Fibroblast of lung (primary cell): ENCODE measurements around the gene CYGB. TPM values are rescaled to one million over a fixed set of nuclear protein-coding genes. Genes with fewer than 3 reads are reported as not detected.
"Not testable (repeated sequence)": the region's sequence is repeated elsewhere in the genome, so short reads cannot be mapped to it uniquely, and the experiment has no call there.

Experiments used
- DNase-seq, 2 donors: peaks; one replicate each; pipeline versions ENCODE4 v3.0.0 to v3.0.0-alpha.2; 2010; ENCODE audit warnings: low read depth in 2 of 2
- H2AFZ ChIP-seq: 2 replicates; pipeline ENCODE4 v1.5.1; 2012; ENCODE audit warnings: low read length, control low read depth, inconsistent platforms
- H3K27ac ChIP-seq: 2 replicates; pipeline ENCODE4 v1.5.1; 2011; ENCODE audit warnings: low read length, control low read depth; ENCODE audit not compliant: insufficient read depth
- H3K27me3 ChIP-seq: 2 replicates; pipeline ENCODE4 v1.5.1; 2011; ENCODE audit warnings: mild to moderate bottlenecking, low read length; ENCODE audit not compliant: control insufficient read depth, insufficient read depth
- H3K36me3 ChIP-seq: 2 replicates; pipeline ENCODE4 v1.5.1; 2011; ENCODE audit warnings: low read length; ENCODE audit not compliant: control insufficient read depth, insufficient read depth
- H3K4me1 ChIP-seq: 2 replicates; pipeline ENCODE4 v1.5.1; 2011; ENCODE audit warnings: low read length; ENCODE audit not compliant: control insufficient read depth, insufficient read depth; ENCODE audit errors: extremely low read depth
- H3K4me2 ChIP-seq: 2 replicates; pipeline ENCODE4 v1.5.1; 2011; ENCODE audit warnings: low read length, control low read depth; ENCODE audit not compliant: insufficient read depth; ENCODE audit errors: extremely low read depth
- H3K4me3 ChIP-seq, 4 experiments: fragments of 200-600 bp in 1 of 4; sonication (generic) in 1 of 4; replicated peaks in 1 of 4; 2 replicates each; pipeline ENCODE4 v1.5.1; 2011 to 2016; ENCODE audit warnings: low read length in 4 of 4, low read depth in 3 of 4, mild to moderate bottlenecking in 3 of 4, control low read depth in 2 of 4, inconsistent platforms in 1 of 4, mixed read lengths in 1 of 4; ENCODE audit not compliant: insufficient read depth in 1 of 4; ENCODE audit errors: control extremely low read depth in 1 of 4
- H3K79me2 ChIP-seq: 2 replicates; pipeline ENCODE4 v1.5.1; 2012; ENCODE audit warnings: mild to moderate bottlenecking, low read length, inconsistent platforms; ENCODE audit not compliant: control insufficient read depth, insufficient read depth
- H3K9ac ChIP-seq: 2 replicates; pipeline ENCODE4 v1.5.1; 2011; ENCODE audit warnings: mild to moderate bottlenecking, low read length, control low read depth; ENCODE audit not compliant: insufficient read depth
- H3K9me3 ChIP-seq: 2 replicates; pipeline ENCODE4 v1.5.1; 2012; ENCODE audit warnings: low read depth, low read length; ENCODE audit not compliant: control insufficient read depth, insufficient read depth
- H4K20me1 ChIP-seq: 2 replicates; pipeline ENCODE4 v1.5.1; 2011; ENCODE audit warnings: low read length; ENCODE audit not compliant: control insufficient read depth, insufficient read depth; ENCODE audit errors: extremely low read depth
- EZH2 ChIP-seq: IDR thresholded peaks from 2 replicates; pipeline ENCODE4 v1.5.1; 2012; ENCODE audit warnings: low read length, control low read depth, mild to moderate bottlenecking; ENCODE audit errors: missing control alignments
- polyA plus RNA-seq, 2 donors: library from polyadenylated mRNA; depleted of rRNA in 1 of 2; stranded (reverse) in 1 of 2; unstranded in 1 of 2; fragments of >200 nt; gene quantifications; 2 replicates each; pipeline ENCODE4 v1.2.1, GENCODE V29; 2011 to 2012; ENCODE audit warnings: missing spikeins in 1 of 2
- total RNA-seq: library from RNA; depleted of rRNA; stranded (reverse); fragments of >200 nt; gene quantifications from 2 replicates; pipeline ENCODE4 v1.2.1, GENCODE V29; 2014
- TF ChIP-seq, protein P1 (sequence below), 2 donors: IDR thresholded peaks in 1 of 2; conservative IDR thresholded peaks in 1 of 2; 1 replicate in 1 of 2; 2 replicates in 1 of 2; pipeline ENCODE4 v1.5.1; 2011 to 2012; ENCODE audit warnings: low read length in 2 of 2, control low read depth in 1 of 2, inconsistent platforms in 1 of 2, low read depth in 1 of 2, mild to moderate bottlenecking in 1 of 2

The CYGB gene
- total and polyA plus RNA-seq, 2 donors (not counting 1 experiment from before 2014, with no cell fraction given) = 10.0 to 12.4 TPM

DNA sequence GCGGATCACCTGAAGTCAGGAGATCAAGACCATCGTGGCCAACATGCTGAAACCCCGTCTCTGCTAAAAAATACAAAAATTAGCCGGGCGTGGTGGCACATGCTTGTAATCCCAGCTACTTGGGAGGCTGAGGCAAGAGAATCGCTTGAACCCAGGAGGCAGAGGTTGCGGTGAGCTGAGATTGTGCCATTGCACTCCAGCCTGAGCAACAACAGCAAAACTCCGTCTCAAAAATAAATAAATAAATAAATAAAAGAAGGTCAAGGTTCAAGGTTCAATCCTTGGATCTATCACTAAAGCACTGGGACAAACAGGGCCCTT lies 12.0 kb downstream of the CYGB start:
- H3K27ac ChIP-seq, DNase-seq: not testable (repeated sequence)

DNA sequence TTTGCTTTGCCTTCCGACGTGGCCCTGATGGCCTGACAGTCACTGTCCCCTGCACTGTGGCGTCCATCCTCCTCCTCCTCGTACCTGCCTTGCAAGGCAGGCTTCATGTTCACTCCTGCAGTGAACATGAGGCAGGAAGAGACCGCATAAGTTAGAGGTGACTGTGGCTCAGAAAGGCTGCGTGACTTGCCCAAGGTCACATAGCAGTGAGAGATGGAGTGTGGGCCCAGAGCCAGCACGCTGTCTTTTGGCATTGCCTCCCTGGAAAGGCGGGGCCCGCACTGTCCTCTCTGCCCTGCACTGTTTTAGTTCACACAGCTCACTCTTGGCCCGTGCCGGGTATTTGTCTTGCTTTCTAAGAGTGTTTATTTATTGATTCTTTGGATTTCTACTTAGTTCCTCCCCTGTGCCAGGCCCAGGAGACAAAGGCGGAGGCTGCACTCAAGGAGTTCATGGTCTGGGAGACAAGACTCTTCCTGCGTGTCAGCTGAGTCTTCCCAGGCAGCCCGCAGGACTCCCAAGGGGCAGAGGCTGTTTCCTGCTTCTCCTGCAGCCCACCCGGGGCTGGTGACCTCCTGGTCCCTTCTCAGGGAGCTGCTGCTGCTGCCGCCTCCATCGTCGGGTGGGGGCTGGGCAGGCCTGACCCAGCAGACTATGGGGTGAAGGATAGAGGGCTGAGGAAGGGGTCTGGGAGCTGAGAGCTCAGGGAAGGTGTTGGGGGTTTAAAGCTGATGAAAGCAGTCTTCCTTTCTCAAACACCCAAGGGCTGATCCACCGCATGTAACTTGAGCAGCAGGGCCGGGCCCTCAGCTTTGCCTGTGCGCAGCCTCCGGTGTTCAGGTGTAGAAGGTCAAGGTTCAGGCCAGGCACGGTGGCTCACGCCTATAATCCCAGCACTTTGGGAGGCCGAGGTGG lies 12.7 kb downstream of the CYGB start:
- peak overlapping the region; percentile 21 for H3K4me2 ChIP-seq
- no peaks in the 10 kb centered on the region for H3K79me2 ChIP-seq
- no peak overlapping the region for H3K4me3 ChIP-seq
- no peaks in the 10 kb centered on the region for H4K20me1 ChIP-seq
- no peaks in the 10 kb centered on the region for H3K36me3 ChIP-seq
- H3K27ac ChIP-seq = peak overlapping the region; percentile 51
- H3K9ac ChIP-seq = no peak overlapping the region
- peaks cover 30% of the 10 kb centered on the region for H3K4me1 ChIP-seq
- H3K9me3 ChIP-seq = no peaks in the 10 kb centered on the region
- DNase-seq = peak; percentile 43 to 90
- TF ChIP-seq, protein P1, sequence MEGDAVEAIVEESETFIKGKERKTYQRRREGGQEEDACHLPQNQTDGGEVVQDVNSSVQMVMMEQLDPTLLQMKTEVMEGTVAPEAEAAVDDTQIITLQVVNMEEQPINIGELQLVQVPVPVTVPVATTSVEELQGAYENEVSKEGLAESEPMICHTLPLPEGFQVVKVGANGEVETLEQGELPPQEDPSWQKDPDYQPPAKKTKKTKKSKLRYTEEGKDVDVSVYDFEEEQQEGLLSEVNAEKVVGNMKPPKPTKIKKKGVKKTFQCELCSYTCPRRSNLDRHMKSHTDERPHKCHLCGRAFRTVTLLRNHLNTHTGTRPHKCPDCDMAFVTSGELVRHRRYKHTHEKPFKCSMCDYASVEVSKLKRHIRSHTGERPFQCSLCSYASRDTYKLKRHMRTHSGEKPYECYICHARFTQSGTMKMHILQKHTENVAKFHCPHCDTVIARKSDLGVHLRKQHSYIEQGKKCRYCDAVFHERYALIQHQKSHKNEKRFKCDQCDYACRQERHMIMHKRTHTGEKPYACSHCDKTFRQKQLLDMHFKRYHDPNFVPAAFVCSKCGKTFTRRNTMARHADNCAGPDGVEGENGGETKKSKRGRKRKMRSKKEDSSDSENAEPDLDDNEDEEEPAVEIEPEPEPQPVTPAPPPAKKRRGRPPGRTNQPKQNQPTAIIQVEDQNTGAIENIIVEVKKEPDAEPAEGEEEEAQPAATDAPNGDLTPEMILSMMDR (conservative IDR thresholded peaks at IDR 0.05 in 1 of 2, IDR thresholded peaks at IDR 0.05 in 1 of 2; ENCODE audit: low read depth in 1 of 2, low read length in 2 of 2) = no peak
- TF ChIP-seq EZH2 = no peak
- no peak overlapping the region for H2AFZ ChIP-seq
- H3K27me3 ChIP-seq = no peaks in the 10 kb centered on the region

More for the DNA sequence above, 12.0 kb downstream of the CYGB start:
- H3K9ac ChIP-seq, H2AFZ ChIP-seq, H3K27me3 ChIP-seq, H3K79me2 ChIP-seq, H3K36me3 ChIP-seq, H3K9me3 ChIP-seq, H3K4me3 ChIP-seq, H3K4me2 ChIP-seq, H4K20me1 ChIP-seq: not testable (repeated sequence)
- H3K4me1 ChIP-seq = peaks cover 35% of the 10 kb centered on the region

- TF ChIP-seq, protein P1 (conservative IDR thresholded peaks at IDR 0.05 in 1 of 2, IDR thresholded peaks at IDR 0.05 in 1 of 2; ENCODE audit: low read depth in 1 of 2, low read length in 2 of 2) = peak; percentile 97
- TF ChIP-seq EZH2 = no peak
- Histone ChIP-seq H3K4me1 (peaks cover 17% of the 10 kb centered on the region), H3K79me2 (no peaks in the 10 kb centered on the region), H4K20me1 (no peaks in the 10 kb centered on the region), H3K27me3 (no peaks in the 10 kb centered on the region), H3K9ac (no peak overlapping the region), H3K4me3 (no peak overlapping the region), H3K9me3 (no peaks in the 10 kb centered on the region), H3K4me2 (peak overlapping the region; percentile 80), H3K36me3 (no peaks in the 10 kb centered on the region), H3K27ac (no peak overlapping the region), H2AFZ (no peak overlapping the region)
- peak; percentile 30 to 52 for DNase-seq
These were observed 14.1 kb downstream of the CYGB start for GRCh38 chr17:76523084-76524037.

- DNase-seq, H3K9ac ChIP-seq, H3K4me3 ChIP-seq, H3K9me3 ChIP-seq, H3K27ac ChIP-seq, H3K79me2 ChIP-seq, H2AFZ ChIP-seq, H4K20me1 ChIP-seq, H3K4me2 ChIP-seq, H3K27me3 ChIP-seq, H3K36me3 ChIP-seq: not testable (repeated sequence)
- peaks cover 10% of the 10 kb centered on the region for H3K4me1 ChIP-seq
These were observed 15.8 kb downstream of the CYGB start for GRCh38 chr17:76521683-76522082.
